GM19025 (cell line): Measurements from ENCODE around the gene EYA3.
"Not testable (repeated sequence)": the region's sequence is repeated elsewhere in the genome, so short reads cannot be mapped to it uniquely, and the experiment has no call there.

Experiments
- ATAC-seq: cut with Tn5 transposase; IDR thresholded peaks from one replicate; pipeline ENCODE4 v1.9.1; 2021; ENCODE audit warnings: mild to moderate bottlenecking, low read depth, moderate library complexity; ENCODE audit not compliant: unreplicated experiment

EYA3 gene

DNA sequence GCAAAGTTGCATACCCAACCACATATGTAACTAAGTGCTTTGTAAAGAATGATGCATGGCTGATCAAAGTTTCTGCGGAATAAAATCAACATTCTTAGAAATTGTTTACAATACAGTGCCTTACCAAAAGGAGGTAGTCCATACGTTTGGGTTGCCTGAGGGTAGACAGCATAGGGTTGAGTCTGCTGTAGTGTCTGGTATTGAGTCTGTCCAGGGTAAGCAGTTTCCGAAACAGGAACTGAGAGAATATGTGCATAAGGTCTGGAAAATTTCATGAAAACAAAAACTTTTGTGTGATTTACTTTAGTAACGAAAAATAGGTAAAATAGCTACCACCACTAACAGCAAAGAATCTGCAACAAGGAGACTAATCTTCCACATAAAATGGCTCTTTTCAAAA is 53.0 kb downstream of the EYA3 start:
- no peak for ATAC-seq

DNA sequence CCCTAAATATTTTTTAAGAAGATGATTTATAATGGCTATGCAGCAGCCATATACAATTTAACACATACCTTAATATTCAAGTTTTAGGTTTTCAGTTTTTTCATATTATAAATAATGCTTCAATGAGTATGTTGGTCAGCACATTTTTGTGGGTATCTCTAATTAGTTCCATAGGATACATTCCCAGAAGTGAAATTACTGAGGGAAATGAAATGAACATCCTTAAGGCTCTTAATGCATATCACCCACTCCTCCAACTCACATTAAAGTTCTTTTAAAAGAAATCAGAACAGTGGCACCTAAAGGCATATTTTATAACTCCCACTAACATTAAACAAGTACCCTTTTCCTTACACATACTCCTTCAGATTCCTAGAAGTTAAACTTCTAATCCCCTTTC is 56.1 kb downstream of the EYA3 start:
- ATAC-seq, result no peak

GRCh38 chr1:28031173-28031572 is 57.2 kb downstream of the EYA3 start:
- ATAC-seq, result no peak

- no peak for ATAC-seq
Measured at GRCh38 chr1:28028873-28029654, 59.3 kb downstream of the EYA3 start.

GRCh38 chr1:28027660-28028059 is 60.8 kb downstream of the EYA3 start:
- no peak for ATAC-seq

- ATAC-seq, result no peak
Measured at GRCh38 chr1:28027238-28027637, 61.2 kb downstream of the EYA3 start.

DNA sequence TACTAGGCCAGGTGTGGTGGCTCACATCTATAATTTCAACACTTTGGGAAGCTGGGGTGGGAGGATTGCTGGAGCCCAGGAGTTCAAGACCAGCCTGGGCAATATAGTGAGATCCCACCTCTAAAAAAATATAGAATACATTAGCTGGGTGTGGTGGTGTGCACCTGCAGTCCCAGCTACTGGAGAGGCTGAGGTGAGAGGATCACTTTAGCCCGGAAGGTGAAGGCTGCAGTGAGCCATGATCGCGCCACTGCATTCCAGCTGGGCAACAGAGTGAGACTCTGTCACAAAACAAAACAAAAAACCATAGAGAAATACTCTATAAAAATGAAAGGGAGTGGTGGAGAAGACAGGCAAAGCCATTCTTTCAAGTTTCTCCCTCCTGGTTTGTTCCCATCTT is 62.1 kb downstream of the EYA3 start:
- no peak for ATAC-seq

GRCh38 chr1:28021064-28021463 is 67.3 kb downstream of the EYA3 start:
- ATAC-seq, result no peak

DNA sequence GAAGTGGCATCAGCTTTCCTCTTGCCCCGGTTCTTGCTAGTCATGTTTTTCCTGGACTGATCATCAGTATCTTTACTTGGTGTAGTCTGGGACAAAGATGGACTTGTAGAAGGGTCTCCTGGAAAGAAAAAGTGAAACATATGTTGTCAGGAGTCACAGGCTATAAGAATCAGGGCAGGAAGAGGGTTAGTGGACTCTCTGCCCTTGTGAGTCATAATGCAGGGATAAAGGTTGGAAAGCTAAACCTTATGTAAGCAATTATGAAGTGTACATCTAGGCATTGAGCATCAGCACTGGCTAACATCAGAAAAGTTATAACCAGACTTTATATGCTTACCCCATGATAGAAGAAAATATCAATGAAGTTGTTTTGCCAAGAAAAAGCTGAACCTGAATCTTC is 77.4 kb downstream of the EYA3 start:
- ATAC-seq, result no peak

DNA sequence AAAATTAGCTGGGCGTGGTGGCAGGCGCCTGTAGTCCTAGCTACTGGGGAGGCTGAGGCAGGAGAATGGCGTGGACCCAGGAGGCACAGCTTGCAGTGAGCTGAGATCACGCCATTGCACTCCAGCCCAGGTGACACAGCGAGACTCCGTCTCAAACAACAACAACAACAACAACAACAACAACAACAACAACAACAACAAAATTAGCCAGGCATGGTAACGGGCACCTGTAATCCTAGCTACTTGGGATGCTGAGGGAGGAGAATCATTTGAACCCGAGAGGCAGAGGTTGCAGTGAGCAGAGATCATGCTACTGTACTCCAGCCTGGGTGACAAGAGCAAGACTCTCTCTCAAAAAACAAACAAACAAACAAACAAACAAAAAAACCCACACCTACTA is 85.3 kb downstream of the EYA3 start:
- ATAC-seq, result not testable (repeated sequence)

- ATAC-seq, result no peak
Measured at GRCh38 chr1:28002600-28002999, 85.8 kb downstream of the EYA3 start.

DNA sequence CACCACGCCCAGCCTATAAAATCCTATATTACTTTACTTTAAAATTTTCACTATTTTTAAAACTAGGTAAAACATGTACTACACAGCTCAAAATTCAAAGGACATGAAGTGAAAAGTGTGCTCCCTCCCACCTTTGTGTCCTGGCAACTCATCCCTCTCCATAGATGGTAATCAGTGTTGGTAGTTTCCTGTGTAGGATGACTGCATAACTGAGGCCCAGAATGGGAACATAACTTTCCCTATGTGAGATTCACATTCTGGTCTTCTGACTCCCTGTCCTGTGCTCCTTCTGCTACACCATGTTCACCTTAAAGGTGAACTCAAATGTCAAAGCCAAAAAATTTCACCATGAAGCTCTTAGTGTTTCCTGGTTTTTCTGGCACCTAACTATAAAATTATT is 89.4 kb downstream of the EYA3 start:
- no peak for ATAC-seq

GRCh38 chr1:27994526-27994925 is 93.9 kb downstream of the EYA3 start:
- ATAC-seq, result not testable (repeated sequence)

- no peak for ATAC-seq
Measured at GRCh38 chr1:27994060-27994459, 94.3 kb downstream of the EYA3 start.

GRCh38 chr1:27993241-27993640 is 95.2 kb downstream of the EYA3 start:
- no peak for ATAC-seq

- ATAC-seq, result no peak
Measured at GRCh38 chr1:27992276-27992675, 96.1 kb downstream of the EYA3 start.

GRCh38 chr1:27990920-27991537 is 97.4 kb downstream of the EYA3 start:
- no peak for ATAC-seq

GRCh38 chr1:27981145-27981544 is 107.3 kb downstream of the EYA3 start:
- ATAC-seq, result no peak

GRCh38 chr1:27980216-27980845 is 108.1 kb downstream of the EYA3 start:
- ATAC-seq, result no peak

DNA sequence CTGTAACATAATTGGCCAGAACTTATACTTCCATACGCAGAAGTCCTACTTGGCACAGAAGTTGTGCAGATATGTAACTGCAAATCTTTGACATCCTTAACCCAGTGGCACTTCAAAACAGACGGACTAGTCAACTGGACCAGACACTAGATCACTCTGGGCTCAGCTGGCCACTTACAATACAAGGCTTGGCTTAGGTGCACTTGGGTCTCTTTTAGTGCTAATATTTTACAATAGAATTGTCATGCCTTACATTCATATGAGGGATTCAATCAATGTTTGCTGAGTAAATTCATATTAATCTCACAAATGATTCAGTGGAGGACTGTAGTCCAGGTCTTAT is 108.6 kb downstream of the EYA3 start:
- no peak for ATAC-seq

GRCh38 chr1:27979151-27979858 is 109.1 kb downstream of the EYA3 start:
- ATAC-seq, result no peak
